Body of pancreas (tissue), 4 donors: ENCODE results near the gene PEDS1. TPM values are rescaled to one million over a fixed set of nuclear protein-coding genes. Genes with fewer than 3 reads are reported as not detected.
A peak's percentile ranks its signal among the peaks of the same experiment; 100 is the strongest.
"Not testable (repeated sequence)": the region's sequence is repeated elsewhere in the genome, so short reads cannot be mapped to it uniquely, and the experiment has no call there.

Experiments used
- ATAC-seq: fragments of 150-250 bp; one replicate; pipeline ENCODE4 v1.9.1; 2016
- DNase-seq, 4 donors: peaks; one replicate each; pipeline ENCODE4 v3.0.0-alpha.2; 2019
- H3K27ac ChIP-seq, 4 donors: fragments of 200-600 bp; sonication (generic); 1 replicate in 3 of 4; 2 replicates in 1 of 4; pipeline versions ENCODE4 v1.5.1 to v1.6.1; 2016 to 2019; ENCODE audit warnings: mild to moderate bottlenecking in 1 of 4, mixed read lengths in 1 of 4, moderate library complexity in 1 of 4
- H3K27me3 ChIP-seq, 2 donors: fragments of 200-600 bp; sonication (generic); one replicate each; pipeline ENCODE4 v1.6.0; 2016; ENCODE audit warnings: mild to moderate bottlenecking in 1 of 2
- H3K36me3 ChIP-seq, 2 donors: fragments of 200-600 bp; sonication (generic); replicated peaks in 1 of 2; 2 replicates each; pipeline ENCODE4 v1.5.1; 2016; ENCODE audit warnings: low read depth in 2 of 2; ENCODE audit not compliant: insufficient read depth in 1 of 2
- H3K4me1 ChIP-seq: fragments of 200-600 bp; sonication (generic); one replicate; pipeline ENCODE4 v1.6.0; 2016
- H3K4me3 ChIP-seq, 2 donors: fragments of 200-600 bp; sonication (generic); 1 replicate in 1 of 2; 2 replicates in 1 of 2; pipeline ENCODE4 v1.5.1; 2016 to 2019
- H3K9me3 ChIP-seq, 3 donors: fragments of 200-600 bp; sonication (generic); 1 replicate in 2 of 3; 2 replicates in 1 of 3; pipeline ENCODE4 v1.5.1; 2016
- CTCF ChIP-seq, 7 experiments: fragments of 450-650 bp in 4 of 7; fragments of 200-600 bp in 3 of 7; sonication (generic) in 3 of 7; IDR thresholded peaks; one replicate each; pipeline ENCODE4 v1.5.1; 2016 to 2019; ENCODE audit warnings: antibody characterized with exemption in 7 of 7
- POLR2A ChIP-seq, 3 donors: fragments of 450-650 bp; IDR thresholded peaks; one replicate each; pipeline ENCODE4 v1.6.1; 2016; ENCODE audit warnings: antibody characterized with exemption in 3 of 3, mild to moderate bottlenecking in 2 of 3
- WGBS, 2 donors: methylation state at CpG; one replicate each; pipeline ENCODE4 v1.1.5; 2017; 5-methylcytosine and 5-hydroxymethylcytosine counted together
- intact Hi-C: fragments of 100-400 bp; cut with DNase I; formaldehyde crosslinking; loops from one replicate; pipeline ENCODE4 v1.15.1; 2023
- total RNA-seq, 2 donors: library from RNA; depleted of rRNA; stranded (reverse); fragments of >200 nt; gene quantifications; one replicate each; pipeline ENCODE4 v1.1.0, GENCODE V29; 2016

Gene PEDS1
- 1 to 10 TPM; 9.1 to 9.6 TPM for total RNA-seq

- TF ChIP-seq POLR2A (IDR thresholded peaks at IDR 0.05) (peak; percentile 82 to 83 (median 82)), CTCF (IDR thresholded peaks at IDR 0.05) (peak in 1 of 7 experiments; percentile 20)
- 3 to 23% methylated on average over 7 to 96 of the region's 99 CpGs for WGBS, 2 donors
- Histone ChIP-seq H3K9me3 (no peaks in the 10 kb centered on the region), H3K27me3 (no peaks in the 10 kb centered on the region), H3K27ac (peak within 1 kb of the TSS; percentile 71 to 95 (median 90)), H3K4me1 (peaks cover 50% of the 10 kb centered on the region), H3K4me3 (peak within 1 kb of the TSS; percentile 44 to 54), H3K36me3 (no peaks in the 10 kb centered on the region)
- peak; percentile 91 to 93 (median 92) for DNase-seq
- intact Hi-C loops = no loop called here
- peak; percentile 93 for ATAC-seq
These were observed at the start of gene PEDS1 for GRCh38 chr20:50153500-50154377. PEDS1 (minus strand) TSS chr20:50153723; CDS start chr20:50153637, 86 bp downstream.

DNA sequence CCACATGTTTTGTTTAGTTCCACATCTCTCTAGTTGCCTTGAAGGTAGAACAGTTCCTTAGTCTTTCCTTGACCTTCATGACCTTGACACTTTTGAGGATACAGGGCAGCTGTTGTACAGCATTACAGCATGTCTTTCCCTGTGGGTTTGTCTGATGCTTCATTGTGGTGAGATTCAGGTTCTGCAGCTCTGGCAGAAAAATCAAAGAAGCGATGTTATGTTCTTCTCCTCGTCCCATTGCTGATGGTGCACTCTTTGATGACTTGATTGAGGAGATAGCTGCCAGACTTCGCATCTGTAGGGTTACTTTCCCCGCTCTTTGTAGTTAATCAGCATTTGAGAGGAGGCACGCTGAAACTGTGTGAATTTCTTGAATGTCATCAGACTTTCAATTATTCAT is 49.2 kb upstream of the PEDS1 start:
- intact Hi-C loops = no loop called here
- Histone ChIP-seq H3K4me3 (no peak overlapping the region), H3K4me1 (no peaks in the 10 kb centered on the region), H3K36me3 (no peaks in the 10 kb centered on the region), H3K9me3 (no peaks in the 10 kb centered on the region), H3K27me3 (no peaks in the 10 kb centered on the region), H3K27ac (no peak overlapping the region)
- DNase-seq = no peak
- 84 to 97% methylated on average over 5 of the region's 5 CpGs for WGBS, 2 donors
- TF ChIP-seq CTCF (IDR thresholded peaks at IDR 0.05) = no peak
- no peak for TF ChIP-seq POLR2A (IDR thresholded peaks at IDR 0.05)
- no peak for ATAC-seq

GRCh38 chr20:50201710-50202109 is 48.2 kb upstream of the PEDS1 start:
- intact Hi-C loops, H3K27me3 ChIP-seq, H3K4me1 ChIP-seq, DNase-seq, H3K36me3 ChIP-seq, H3K9me3 ChIP-seq, H3K4me3 ChIP-seq, H3K27ac ChIP-seq, ATAC-seq: not testable (repeated sequence)
- WGBS, 2 donors = 92 to 99% methylated on average over 7 of the region's 7 CpGs

DNA sequence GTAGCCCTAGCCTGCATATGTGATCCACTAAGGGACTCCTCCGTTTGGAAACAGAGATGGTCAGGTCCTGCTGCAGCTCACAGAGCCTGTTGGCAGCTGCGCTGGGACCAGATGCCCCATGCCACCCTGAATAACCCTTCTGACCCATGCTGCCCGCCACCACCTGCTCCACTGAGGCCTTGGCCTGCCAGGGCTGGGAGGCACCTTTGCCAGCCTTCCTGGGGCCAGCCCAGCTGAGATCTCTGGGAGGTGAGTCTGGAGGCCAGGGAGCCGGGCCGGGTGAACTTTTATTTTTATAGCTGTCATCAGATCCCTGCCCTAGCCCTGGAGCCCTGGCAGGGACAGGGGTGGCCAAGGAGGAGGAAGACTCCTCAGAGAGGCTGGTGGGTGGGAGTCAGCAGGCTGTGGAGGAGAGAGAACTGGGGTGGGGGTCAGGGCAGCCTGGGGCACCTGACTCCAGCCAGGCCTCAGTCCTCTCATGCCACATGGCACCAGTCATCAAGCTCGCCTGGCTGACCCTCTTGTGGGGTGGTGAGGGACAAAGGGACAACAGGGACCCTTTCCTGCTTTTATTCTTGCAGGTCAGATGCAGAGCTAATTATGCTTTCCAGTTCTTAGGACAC is 47.1 kb upstream of the PEDS1 start:
- DNase-seq (peak in 2 of 4 donors; percentile 51 to 57), ATAC-seq (peak; percentile 33)
- 38 to 71% methylated on average over 6 of the region's 6 CpGs for WGBS, 2 donors
- TF ChIP-seq POLR2A (IDR thresholded peaks at IDR 0.05) = no peak
- no peak for TF ChIP-seq CTCF (IDR thresholded peaks at IDR 0.05)
- H3K27ac ChIP-seq = peak overlapping the region in 2 of 4 donors; percentile 24 to 30
- intact Hi-C loops = no loop called here
- H3K4me1 ChIP-seq = no peaks in the 10 kb centered on the region
- H3K9me3 ChIP-seq = no peaks in the 10 kb centered on the region
- no peaks in the 10 kb centered on the region for H3K36me3 ChIP-seq
- H3K27me3 ChIP-seq = no peaks in the 10 kb centered on the region
- H3K4me3 ChIP-seq = no peak overlapping the region

DNA sequence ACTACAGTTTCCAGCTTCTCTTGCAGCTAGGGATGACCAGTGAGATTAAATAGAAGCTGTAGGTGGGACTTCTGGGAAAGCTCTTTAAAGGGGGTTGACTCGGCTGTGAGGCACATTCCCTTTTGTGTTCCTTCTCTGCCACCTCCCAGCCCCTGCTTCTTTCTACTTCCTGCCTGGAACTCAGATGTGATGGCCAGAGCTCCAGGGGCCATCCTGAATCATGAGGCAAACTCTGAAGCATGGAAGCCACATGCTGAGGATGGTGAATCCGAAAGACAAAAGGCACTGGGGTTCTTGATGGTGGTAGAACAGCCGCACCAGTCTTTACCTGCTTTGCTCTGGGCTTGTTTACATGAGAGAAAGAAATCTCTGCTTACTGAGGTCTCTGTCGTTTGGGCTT is 46.2 kb upstream of the PEDS1 start:
- Histone ChIP-seq H3K4me3 (no peak overlapping the region), H3K36me3 (no peaks in the 10 kb centered on the region), H3K27ac (peak overlapping the region in 1 of 4 donors; percentile 8), H3K4me1 (peaks cover 7% of the 10 kb centered on the region), H3K27me3 (no peaks in the 10 kb centered on the region), H3K9me3 (no peaks in the 10 kb centered on the region)
- TF ChIP-seq CTCF (IDR thresholded peaks at IDR 0.05) (no peak), POLR2A (IDR thresholded peaks at IDR 0.05) (no peak)
- intact Hi-C loops = no loop called here
- ATAC-seq (no peak), DNase-seq (no peak)
- 79 to 86% methylated on average over 4 of the region's 4 CpGs for WGBS, 2 donors
